ENCODE measurements around the gene SCO2. TPM values are rescaled to one million over a fixed set of nuclear protein-coding genes. Genes with fewer than 3 reads are reported as not detected.

The SCO2 gene
- total RNA-seq, 1 donor from 2014 or later, result 0.52 TPM

DNA sequence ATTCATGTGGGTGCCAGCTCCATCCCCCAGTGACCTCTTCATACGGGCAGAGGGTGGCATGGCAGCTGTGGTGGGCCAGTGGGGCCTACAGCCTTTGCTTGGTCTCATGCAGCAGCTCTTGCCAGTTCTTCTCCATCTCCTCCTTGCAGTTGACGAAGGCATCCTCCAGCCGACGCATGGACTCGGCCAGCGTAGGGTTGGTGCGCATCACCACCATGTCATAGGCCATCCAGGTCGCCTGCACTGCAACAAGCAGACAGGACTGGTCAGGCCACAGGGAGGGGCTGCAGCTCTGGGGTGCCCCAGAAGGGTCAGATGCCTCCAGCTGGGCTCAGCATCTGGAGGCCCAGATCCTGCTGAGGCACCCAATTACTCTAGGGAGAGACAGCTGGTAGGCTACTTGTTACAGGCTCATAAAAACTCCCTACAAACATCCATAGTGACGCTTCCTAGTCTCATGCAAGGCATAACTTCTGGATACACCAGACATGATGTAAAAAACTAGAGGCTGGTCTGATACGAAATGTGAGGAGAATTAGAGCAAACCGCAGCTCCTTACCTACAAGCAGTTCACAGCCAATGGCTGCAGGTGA, 25.9 kb upstream of the SCO2 start:
- Histone ChIP-seq H3K36me3 (ENCODE audit: control insufficient read depth in 3 of 3, insufficient read depth in 3 of 3, low read length in 3 of 3) (no peaks in the 10 kb centered on the region), H3K27me3 (ENCODE audit: control insufficient read depth in 3 of 3, insufficient read depth in 3 of 3, low read length in 3 of 3) (peaks cover 26 to 50% (median 46%) of the 10 kb centered on the region in 3 donors), H3K27ac (ENCODE audit: low read depth, low read length) (no peak overlapping the region), H3K4me3 (ENCODE audit: low read length in 3 of 3) (no peak overlapping the region), H3K9me3 (ENCODE audit: control insufficient read depth in 3 of 3, low read length in 3 of 3) (no peaks in the 10 kb centered on the region), H3K9ac (ENCODE audit: low read depth in 1 of 3, low read length in 3 of 3) (no peak overlapping the region), H3K4me1 (ENCODE audit: control insufficient read depth in 3 of 3, insufficient read depth in 3 of 3, low read length in 3 of 3) (peaks cover 0 to 4% (median 0%) of the 10 kb centered on the region in 3 donors)

DNA sequence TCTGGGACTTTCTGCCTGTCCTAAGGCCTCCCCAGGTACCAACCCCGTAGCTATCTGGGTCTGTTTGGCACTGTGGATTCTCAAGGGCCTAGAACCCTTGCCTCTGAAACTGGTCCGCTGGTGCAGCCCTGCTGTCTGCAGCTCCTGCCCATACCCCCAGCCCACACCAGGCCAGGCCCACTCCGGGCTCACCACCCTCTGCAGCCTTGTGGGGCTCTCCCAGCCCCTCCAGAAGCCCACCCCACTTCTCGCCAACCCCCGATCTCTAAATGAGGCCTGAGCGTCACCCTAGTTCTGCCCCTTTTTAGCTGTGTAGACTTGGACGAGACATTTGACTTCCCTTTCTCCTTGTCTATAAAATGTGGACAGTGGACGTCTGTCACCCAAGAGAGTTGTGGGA, 25.0 kb upstream of the SCO2 start:
- Histone ChIP-seq H3K27ac (ENCODE audit: low read depth, low read length) (no peak overlapping the region), H3K9me3 (ENCODE audit: control insufficient read depth in 3 of 3, low read length in 3 of 3) (no peaks in the 10 kb centered on the region), H3K9ac (ENCODE audit: low read depth in 1 of 3, low read length in 3 of 3) (no peak overlapping the region), H3K27me3 (ENCODE audit: control insufficient read depth in 3 of 3, insufficient read depth in 3 of 3, low read length in 3 of 3) (peaks cover 35 to 59% (median 55%) of the 10 kb centered on the region in 3 donors), H3K4me1 (ENCODE audit: control insufficient read depth in 3 of 3, insufficient read depth in 3 of 3, low read length in 3 of 3) (peaks cover 0 to 4% (median 0%) of the 10 kb centered on the region in 3 donors), H3K4me3 (ENCODE audit: low read length in 3 of 3) (no peak overlapping the region), H3K36me3 (ENCODE audit: control insufficient read depth in 3 of 3, insufficient read depth in 3 of 3, low read length in 3 of 3) (no peaks in the 10 kb centered on the region)

DNA sequence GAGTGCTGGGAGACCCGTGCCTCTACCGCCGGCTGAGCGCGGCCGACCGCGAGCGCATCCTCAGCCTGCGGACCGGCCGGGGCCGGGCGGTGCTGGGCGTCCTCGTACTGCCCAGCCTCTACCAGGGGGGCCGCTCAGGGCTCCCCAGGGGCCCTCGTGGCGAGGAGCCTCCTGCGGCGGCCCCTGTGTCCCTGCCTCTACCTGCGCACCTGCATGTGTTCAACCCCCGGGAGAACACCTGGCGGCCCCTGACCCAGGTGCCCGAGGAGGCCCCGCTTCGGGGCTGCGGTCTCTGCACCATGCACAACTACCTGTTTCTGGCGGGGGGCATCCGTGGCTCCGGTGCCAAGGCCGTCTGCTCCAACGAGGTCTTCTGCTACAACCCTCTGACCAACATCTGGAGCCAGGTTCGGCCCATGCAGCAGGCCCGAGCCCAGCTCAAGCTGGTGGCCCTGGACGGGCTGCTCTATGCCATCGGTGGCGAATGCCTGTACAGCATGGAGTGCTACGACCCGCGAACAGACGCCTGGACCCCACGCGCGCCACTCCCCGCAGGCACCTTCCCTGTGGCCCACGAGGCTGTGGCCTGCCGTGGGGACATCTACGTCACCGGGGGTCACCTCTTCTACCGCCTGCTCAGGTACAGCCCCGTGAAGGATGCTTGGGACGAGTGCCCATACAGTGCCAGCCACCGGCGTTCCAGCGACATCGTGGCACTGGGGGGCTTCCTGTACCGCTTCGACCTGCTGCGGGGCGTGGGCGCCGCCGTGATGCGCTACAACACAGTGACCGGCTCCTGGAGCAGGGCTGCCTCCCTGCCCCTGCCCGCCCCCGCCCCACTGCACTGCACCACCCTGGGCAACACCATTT, 23.8 kb upstream of the SCO2 start:
- Histone ChIP-seq H3K27ac (ENCODE audit: low read depth, low read length) (no peak overlapping the region), H3K4me3 (ENCODE audit: low read length in 3 of 3) (no peak overlapping the region), H3K27me3 (ENCODE audit: control insufficient read depth in 3 of 3, insufficient read depth in 3 of 3, low read length in 3 of 3) (peaks cover 47 to 71% (median 61%) of the 10 kb centered on the region in 3 donors)

DNA sequence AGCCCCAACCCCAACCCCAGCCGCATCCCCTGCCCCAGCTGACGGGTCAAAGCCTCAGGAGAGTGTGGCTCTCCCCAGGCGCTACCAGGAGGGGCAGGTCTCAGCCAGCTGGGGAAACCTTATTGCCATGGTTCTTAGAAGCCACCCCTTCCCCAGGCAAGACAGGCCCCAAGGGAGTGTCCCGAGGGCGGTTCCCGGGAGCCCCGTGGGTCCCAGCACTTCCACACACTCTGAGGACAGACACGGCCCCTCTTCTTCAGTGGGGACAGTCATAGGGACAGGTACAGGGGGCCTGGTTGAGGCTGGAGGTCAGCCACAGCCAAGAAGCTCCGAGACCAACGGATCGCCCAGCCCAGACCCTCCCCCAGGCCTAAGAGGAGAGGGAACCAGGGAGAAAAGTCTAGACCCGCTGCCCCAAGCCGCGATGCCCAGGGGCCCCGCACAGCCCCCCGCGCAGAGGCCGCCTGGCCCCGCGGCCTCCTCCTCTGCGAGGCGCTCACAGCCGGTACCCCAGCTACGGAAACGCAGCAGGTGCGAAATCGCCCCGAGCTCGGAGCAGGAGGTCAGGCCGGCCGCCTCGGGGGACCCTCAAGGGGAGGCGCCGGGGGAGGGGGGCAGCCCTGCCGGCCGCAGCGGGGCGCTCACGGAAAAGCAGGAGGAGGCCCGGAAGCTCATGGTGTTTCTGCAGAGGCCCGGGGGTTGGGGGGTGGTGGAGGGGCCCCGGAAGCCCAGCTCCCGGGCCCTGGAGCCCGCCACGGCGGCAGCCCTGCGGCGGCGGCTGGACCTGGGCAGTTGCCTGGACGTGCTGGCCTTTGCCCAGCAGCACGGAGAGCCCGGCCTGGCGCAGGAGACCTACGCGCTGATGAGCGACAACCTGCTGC, 22.9 kb upstream of the SCO2 start:
- Histone ChIP-seq H3K36me3 (ENCODE audit: control insufficient read depth in 3 of 3, insufficient read depth in 3 of 3, low read length in 3 of 3) (no peaks in the 10 kb centered on the region), H3K27ac (ENCODE audit: low read depth, low read length) (no peak overlapping the region), H3K9ac (ENCODE audit: low read depth in 1 of 3, low read length in 3 of 3) (no peak overlapping the region), H3K4me3 (ENCODE audit: low read length in 3 of 3) (no peak overlapping the region), H3K27me3 (ENCODE audit: control insufficient read depth in 3 of 3, insufficient read depth in 3 of 3, low read length in 3 of 3) (peaks cover 50 to 75% (median 62%) of the 10 kb centered on the region in 3 donors), H3K9me3 (ENCODE audit: control insufficient read depth in 3 of 3, low read length in 3 of 3) (no peaks in the 10 kb centered on the region), H3K4me1 (ENCODE audit: control insufficient read depth in 3 of 3, insufficient read depth in 3 of 3, low read length in 3 of 3) (peaks cover 5 to 16% (median 5%) of the 10 kb centered on the region in 3 donors)

More for the DNA sequence above, 23.8 kb upstream of the SCO2 start:
- H3K9ac ChIP-seq (ENCODE audit: low read depth in 1 of 3, low read length in 3 of 3), result no peak overlapping the region
- H3K36me3 ChIP-seq (ENCODE audit: control insufficient read depth in 3 of 3, insufficient read depth in 3 of 3, low read length in 3 of 3), result no peaks in the 10 kb centered on the region
- peaks cover 3 to 13% (median 5%) of the 10 kb centered on the region in 3 donors for H3K4me1 ChIP-seq (ENCODE audit: control insufficient read depth in 3 of 3, insufficient read depth in 3 of 3, low read length in 3 of 3)
- H3K9me3 ChIP-seq (ENCODE audit: control insufficient read depth in 3 of 3, low read length in 3 of 3), result no peaks in the 10 kb centered on the region

DNA sequence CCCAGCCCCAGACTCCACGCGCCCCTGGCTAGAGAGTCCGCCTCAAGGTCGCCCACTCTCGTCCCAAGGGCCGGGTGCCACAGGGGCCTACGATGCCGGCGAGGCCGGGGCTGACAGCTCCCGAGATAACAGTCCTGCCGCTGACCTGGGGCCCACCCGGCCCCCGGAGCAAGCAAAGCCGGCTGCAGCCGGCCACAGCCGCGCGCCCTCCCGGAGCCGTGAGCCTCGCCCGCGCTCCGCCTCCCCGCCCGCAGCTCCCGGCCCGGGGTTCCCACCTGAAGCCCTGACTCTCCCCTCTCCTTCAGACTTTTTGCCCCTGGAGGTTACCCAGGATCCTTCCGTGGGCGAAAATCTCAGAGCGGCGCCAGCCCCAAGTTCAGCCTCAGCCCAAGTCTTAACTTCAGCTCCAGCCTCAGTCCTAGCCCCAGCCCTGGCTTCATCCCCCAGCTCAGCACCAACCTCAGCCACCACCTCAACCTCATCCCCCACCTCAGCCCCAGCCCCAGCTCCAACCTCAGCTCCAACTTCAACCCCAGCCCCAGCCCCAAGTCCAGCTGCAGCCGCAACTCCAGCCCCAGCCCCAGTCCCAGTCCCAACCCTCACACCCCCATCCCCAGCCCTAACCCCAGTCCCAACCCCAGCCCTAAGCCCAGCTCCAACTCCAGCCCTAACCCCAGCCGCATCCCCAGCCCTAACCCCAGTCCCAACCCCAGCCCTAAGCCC, 22.0 kb upstream of the SCO2 start:
- Histone ChIP-seq H3K9ac (ENCODE audit: low read depth in 1 of 3, low read length in 3 of 3) (no peak overlapping the region), H3K9me3 (ENCODE audit: control insufficient read depth in 3 of 3, low read length in 3 of 3) (no peaks in the 10 kb centered on the region), H3K36me3 (ENCODE audit: control insufficient read depth in 3 of 3, insufficient read depth in 3 of 3, low read length in 3 of 3) (no peaks in the 10 kb centered on the region), H3K4me1 (ENCODE audit: control insufficient read depth in 3 of 3, insufficient read depth in 3 of 3, low read length in 3 of 3) (peaks cover 5 to 16% (median 5%) of the 10 kb centered on the region in 3 donors), H3K27ac (ENCODE audit: low read depth, low read length) (no peak overlapping the region), H3K27me3 (ENCODE audit: control insufficient read depth in 3 of 3, insufficient read depth in 3 of 3, low read length in 3 of 3) (peaks cover 53 to 75% (median 62%) of the 10 kb centered on the region in 3 donors), H3K4me3 (ENCODE audit: low read length in 3 of 3) (no peak overlapping the region)

DNA sequence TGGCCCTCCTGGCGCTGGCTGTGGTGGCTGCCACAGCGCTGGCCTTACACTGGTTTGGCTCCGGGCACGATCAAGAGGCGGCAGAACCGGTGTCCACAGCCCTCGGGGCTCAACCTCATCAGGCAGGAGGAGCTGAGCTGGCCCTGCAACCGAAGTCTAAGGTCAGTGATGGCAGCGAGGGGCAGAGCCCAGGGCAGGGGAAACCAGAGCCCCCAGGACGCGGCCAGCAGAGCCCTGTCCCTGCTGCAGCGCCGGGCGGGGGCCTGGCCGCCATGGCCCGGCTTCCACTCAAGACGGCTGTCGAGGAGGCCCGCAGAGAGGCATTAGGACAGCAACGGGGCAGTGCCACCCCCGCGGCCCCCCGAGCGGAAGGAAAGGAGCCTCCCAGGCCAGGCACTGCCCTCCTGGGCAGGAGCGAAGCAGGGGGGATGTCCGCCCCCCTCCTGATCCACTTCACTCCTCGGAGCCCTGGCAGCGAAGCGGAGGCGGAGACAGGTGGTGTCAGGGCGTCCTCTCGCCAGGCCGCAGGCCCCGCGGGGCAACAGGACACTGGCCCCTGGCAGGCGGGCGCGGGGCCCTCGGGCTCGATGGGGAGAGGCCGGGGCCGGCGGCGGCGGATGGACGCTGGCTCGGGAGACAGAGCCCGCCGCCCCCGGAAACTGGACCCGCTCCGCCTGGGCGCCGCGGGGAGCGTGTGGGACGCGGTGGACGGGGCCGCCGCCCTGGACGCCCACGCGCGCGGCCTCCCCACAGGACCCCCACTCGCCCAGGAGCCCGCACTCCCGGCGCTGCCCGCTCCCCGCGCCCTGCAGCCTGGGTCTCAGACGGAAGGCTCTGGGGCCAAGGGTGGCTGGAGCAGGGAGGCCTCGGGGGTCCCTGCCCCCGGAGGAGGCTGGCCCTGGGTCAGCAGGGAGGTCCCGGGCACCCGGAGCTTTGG, 21.2 kb upstream of the SCO2 start:
- Histone ChIP-seq H3K27me3 (ENCODE audit: control insufficient read depth in 3 of 3, insufficient read depth in 3 of 3, low read length in 3 of 3) (peaks cover 54 to 69% (median 59%) of the 10 kb centered on the region in 3 donors), H3K9me3 (ENCODE audit: control insufficient read depth in 3 of 3, low read length in 3 of 3) (no peaks in the 10 kb centered on the region), H3K4me1 (ENCODE audit: control insufficient read depth in 3 of 3, insufficient read depth in 3 of 3, low read length in 3 of 3) (peaks cover 5 to 16% (median 5%) of the 10 kb centered on the region in 3 donors), H3K27ac (ENCODE audit: low read depth, low read length) (no peak overlapping the region), H3K36me3 (ENCODE audit: control insufficient read depth in 3 of 3, insufficient read depth in 3 of 3, low read length in 3 of 3) (no peaks in the 10 kb centered on the region), H3K4me3 (ENCODE audit: low read length in 3 of 3) (no peak overlapping the region), H3K9ac (ENCODE audit: low read depth in 1 of 3, low read length in 3 of 3) (no peak overlapping the region)

DNA sequence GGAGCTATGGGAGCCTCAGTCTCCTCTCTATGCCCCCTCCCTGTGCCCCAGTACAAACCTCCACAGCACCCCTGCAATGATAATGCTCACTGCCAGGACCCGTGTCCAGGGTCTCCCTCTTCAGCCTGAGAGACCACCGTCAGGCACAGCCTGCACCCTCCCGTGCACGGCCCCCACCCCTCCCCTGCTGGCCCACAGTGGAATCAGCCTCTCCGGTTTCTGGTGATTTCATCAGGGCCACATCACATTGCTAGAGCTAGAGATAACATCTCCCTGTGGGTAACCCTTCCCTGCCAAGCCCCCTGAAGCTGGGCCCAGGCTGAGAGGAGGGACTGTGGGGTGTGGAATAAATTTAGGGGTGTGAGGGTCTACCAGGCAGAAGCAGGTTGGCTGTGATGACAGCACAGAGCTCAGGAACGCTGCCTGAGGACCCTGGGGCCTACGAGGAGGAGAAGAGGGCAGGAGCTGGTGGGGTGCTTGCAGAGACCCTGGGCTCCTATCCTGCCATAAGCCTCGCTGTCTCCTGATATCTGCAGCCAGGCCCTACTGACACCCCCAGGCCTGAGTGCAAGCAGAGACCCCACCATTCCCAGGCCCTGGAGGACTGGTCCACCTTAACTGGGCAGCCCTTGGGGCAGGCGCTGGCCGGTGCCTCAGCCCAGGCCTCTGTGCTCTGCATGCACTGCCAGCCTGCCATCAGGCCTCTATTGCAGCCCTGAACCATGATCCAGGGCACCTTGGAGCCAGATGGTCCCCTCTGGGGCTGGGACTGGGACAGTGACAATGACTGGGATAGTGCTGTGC, 20.3 kb upstream of the SCO2 start, which contains the start of gene KLHDC7B:
KLHDC7B (plus strand) TSS at position 378 of the 804 bp plus-strand sequence; CDS start at position 723, 345 bp downstream.
- Histone ChIP-seq H3K27ac (ENCODE audit: low read depth, low read length) (no peak within 1 kb of the TSS), H3K36me3 (ENCODE audit: control insufficient read depth in 3 of 3, insufficient read depth in 3 of 3, low read length in 3 of 3) (no peaks in the 10 kb centered on the region), H3K4me3 (ENCODE audit: low read length in 3 of 3) (no peak within 1 kb of the TSS), H3K9me3 (ENCODE audit: control insufficient read depth in 3 of 3, low read length in 3 of 3) (no peaks in the 10 kb centered on the region), H3K27me3 (ENCODE audit: control insufficient read depth in 3 of 3, insufficient read depth in 3 of 3, low read length in 3 of 3) (peaks cover 53 to 61% (median 54%) of the 10 kb centered on the region in 3 donors), H3K9ac (ENCODE audit: low read depth in 1 of 3, low read length in 3 of 3) (no peak within 1 kb of the TSS), H3K4me1 (ENCODE audit: control insufficient read depth in 3 of 3, insufficient read depth in 3 of 3, low read length in 3 of 3) (peaks cover 5 to 16% (median 5%) of the 10 kb centered on the region in 3 donors)

DNA sequence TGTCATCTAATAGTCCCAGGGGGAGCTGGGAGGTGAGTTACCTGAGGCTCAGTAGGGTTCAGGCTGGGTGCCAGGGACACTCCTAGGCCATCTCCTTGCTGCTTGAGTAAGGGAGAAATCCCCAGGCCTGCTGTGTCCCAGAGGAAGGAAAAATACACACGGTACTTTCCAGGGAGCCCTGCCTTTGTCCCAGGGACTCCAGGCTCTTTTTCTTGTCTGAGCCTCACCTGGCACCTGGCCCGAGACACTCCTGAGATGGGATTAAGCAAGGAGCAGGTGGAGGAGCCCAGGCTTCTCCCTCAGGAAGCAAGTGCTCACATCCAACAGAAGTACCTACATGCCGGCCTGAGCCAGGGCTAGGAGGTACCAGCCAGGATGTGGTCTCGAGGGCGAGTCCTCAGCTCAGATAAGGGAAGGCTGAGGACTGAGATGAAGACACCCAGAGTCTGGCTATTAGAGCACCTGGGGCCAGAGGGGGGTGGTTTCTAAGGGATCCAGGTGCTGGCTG, 19.4 kb upstream of the SCO2 start:
- peaks cover 47 to 53% (median 49%) of the 10 kb centered on the region in 3 donors for H3K27me3 ChIP-seq (ENCODE audit: control insufficient read depth in 3 of 3, insufficient read depth in 3 of 3, low read length in 3 of 3)
- no peaks in the 10 kb centered on the region for H3K9me3 ChIP-seq (ENCODE audit: control insufficient read depth in 3 of 3, low read length in 3 of 3)
- H3K4me3 ChIP-seq (ENCODE audit: low read length in 3 of 3), result no peak overlapping the region
- H3K4me1 ChIP-seq (ENCODE audit: control insufficient read depth in 3 of 3, insufficient read depth in 3 of 3, low read length in 3 of 3), result peaks cover 5 to 16% (median 5%) of the 10 kb centered on the region in 3 donors
- H3K9ac ChIP-seq (ENCODE audit: low read depth in 1 of 3, low read length in 3 of 3), result peak overlapping the region in 1 of 3 donors; percentile 54
- no peaks in the 10 kb centered on the region for H3K36me3 ChIP-seq (ENCODE audit: control insufficient read depth in 3 of 3, insufficient read depth in 3 of 3, low read length in 3 of 3)
- no peak overlapping the region for H3K27ac ChIP-seq (ENCODE audit: low read depth, low read length)
